HG02970 (cell line): ENCODE results near the gene ZMYND8.

Experiments
- ATAC-seq: cut with Tn5 transposase; IDR thresholded peaks from one replicate; pipeline ENCODE4 v1.9.1; 2021; ENCODE audit warnings: mild to moderate bottlenecking, moderate library complexity, moderate number of reproducible peaks; ENCODE audit not compliant: unreplicated experiment, low FRiP score

The ZMYND8 gene

GRCh38 chr20:47335251-47336128 is 21.0 kb downstream of the ZMYND8 start:
- ATAC-seq = no peak

- ATAC-seq = no peak
Measured at GRCh38 chr20:47334022-47334551, 22.4 kb downstream of the ZMYND8 start.

GRCh38 chr20:47332381-47333206 is 23.9 kb downstream of the ZMYND8 start:
- ATAC-seq = no peak

GRCh38 chr20:47330933-47331708 is 25.4 kb downstream of the ZMYND8 start:
- no peak for ATAC-seq

GRCh38 chr20:47330071-47330470 is 26.4 kb downstream of the ZMYND8 start:
- no peak for ATAC-seq

GRCh38 chr20:47328129-47328528 is 28.4 kb downstream of the ZMYND8 start:
- no peak for ATAC-seq

- no peak for ATAC-seq
Measured at GRCh38 chr20:47327711-47328110, 28.8 kb downstream of the ZMYND8 start.

- ATAC-seq = no peak
Measured at GRCh38 chr20:47326658-47327268, 29.7 kb downstream of the ZMYND8 start.

GRCh38 chr20:47325242-47325641 is 31.3 kb downstream of the ZMYND8 start:
- ATAC-seq = no peak

- ATAC-seq = no peak
Measured at GRCh38 chr20:47320990-47321805, 35.3 kb downstream of the ZMYND8 start.

- no peak for ATAC-seq
Measured at GRCh38 chr20:47319517-47320252, 36.8 kb downstream of the ZMYND8 start.

- ATAC-seq = no peak
Measured at GRCh38 chr20:47318586-47319516, 37.6 kb downstream of the ZMYND8 start.

GRCh38 chr20:47318027-47318585 is 38.4 kb downstream of the ZMYND8 start:
- ATAC-seq = no peak

- ATAC-seq = no peak
Measured at GRCh38 chr20:47317127-47317895, 39.2 kb downstream of the ZMYND8 start.

- no peak for ATAC-seq
Measured at GRCh38 chr20:47316776-47317126, 39.7 kb downstream of the ZMYND8 start.

GRCh38 chr20:47315339-47316056 is 41.0 kb downstream of the ZMYND8 start:
- ATAC-seq = no peak
